OCI-LY1 (cell line): ENCODE measurements around the gene IQCB1.

ENCODE experiments used
- H2AFZ ChIP-seq: fragments of 200-600 bp; sonication (generic), shearing (Covaris generic); 2 replicates; pipeline ENCODE4 v1.6.0; 2014; ENCODE audit warnings: antibody characterized with exemption, mild to moderate bottlenecking, low read length
- H3F3A ChIP-seq: fragments of 200-600 bp; sonication (generic), shearing (Covaris generic); 2 replicates; pipeline ENCODE4 v1.6.0; 2014; ENCODE audit warnings: mild to moderate bottlenecking, antibody characterized with exemption, low read length, moderate library complexity; ENCODE audit not compliant: insufficient read depth
- H3K27ac ChIP-seq: fragments of 200-600 bp; sonication (generic); 2 replicates; pipeline ENCODE4 v1.5.1; 2014; ENCODE audit warnings: low read length, mixed run types, mild to moderate bottlenecking, low read depth; ENCODE audit not compliant: poor library complexity, severe bottlenecking
- H3K27me3 ChIP-seq: fragments of 200-600 bp; sonication (generic); 2 replicates; pipeline ENCODE4 v1.6.0; 2014; ENCODE audit warnings: antibody characterized with exemption, mild to moderate bottlenecking, low read length, moderate library complexity; ENCODE audit not compliant: insufficient read depth
- H3K36me3 ChIP-seq: fragments of 200-600 bp; sonication (generic); 2 replicates; pipeline ENCODE4 v1.6.1; 2014; ENCODE audit warnings: mild to moderate bottlenecking, antibody characterized with exemption, low read length, moderate library complexity, mixed read lengths; ENCODE audit not compliant: insufficient read depth
- H3K4me1 ChIP-seq: fragments of 200-600 bp; sonication (generic); 2 replicates; pipeline ENCODE4 v1.5.1; 2014; ENCODE audit warnings: mild to moderate bottlenecking, low read length, moderate library complexity; ENCODE audit not compliant: insufficient read depth, severe bottlenecking
- H3K4me2 ChIP-seq: fragments of 200-600 bp; sonication (generic), shearing (Covaris generic); 2 replicates; pipeline ENCODE4 v1.6.1; 2014; ENCODE audit warnings: low read length
- H3K4me3 ChIP-seq: fragments of 200-600 bp; sonication (generic); 2 replicates; pipeline ENCODE4 v1.5.1; 2014; ENCODE audit warnings: low read length, low read depth, mild to moderate bottlenecking, mixed read lengths; ENCODE audit not compliant: poor library complexity, severe bottlenecking
- H3K79me2 ChIP-seq: fragments of 200-600 bp; shearing (Covaris generic); 2 replicates; pipeline ENCODE4 v1.6.1; 2016; ENCODE audit warnings: mixed run types, low read length, mixed read lengths; ENCODE audit not compliant: insufficient read depth
- H3K9ac ChIP-seq: fragments of 200-600 bp; sonication (generic), shearing (Covaris generic); 2 replicates; pipeline ENCODE4 v1.6.1; 2014; ENCODE audit warnings: mild to moderate bottlenecking, low read length, mixed read lengths
- H3K9me2 ChIP-seq: fragments of 200-600 bp; sonication (generic), shearing (Covaris generic); 2 replicates; pipeline ENCODE4 v1.6.1; 2014; ENCODE audit warnings: low read depth, mild to moderate bottlenecking, low read length, mixed read lengths
- H3K9me3 ChIP-seq: fragments of 200-600 bp; shearing (Covaris generic); 2 replicates; pipeline ENCODE4 v1.6.1; 2014; ENCODE audit warnings: low read length, mixed read lengths
- H4K20me1 ChIP-seq: fragments of 200-600 bp; sonication (generic), shearing (Covaris generic); 2 replicates; pipeline ENCODE4 v1.6.0; 2016; ENCODE audit warnings: mild to moderate bottlenecking, low read length; ENCODE audit not compliant: insufficient read depth
- CTCF ChIP-seq: fragments of 200-600 bp; sonication (generic), shearing (Covaris generic); IDR thresholded peaks from 2 replicates; pipeline ENCODE4 v1.5.1; 2017; ENCODE audit warnings: mild to moderate bottlenecking, antibody characterized with exemption, low read length, moderate library complexity, mixed read lengths
- EZH2 ChIP-seq: fragments of 200-600 bp; sonication (generic), shearing (Covaris generic); IDR thresholded peaks from 2 replicates; pipeline ENCODE4 v1.8.0; 2017; ENCODE audit warnings: borderline replicate concordance, mixed run types, mild to moderate bottlenecking, antibody characterized with exemption, low read length, moderate library complexity, mixed read lengths

The IQCB1 gene

GRCh38 chr3:121720163-121720562 lies 114.7 kb downstream of the IQCB1 start:
- Histone ChIP-seq H3K4me2 (no peak overlapping the region), H3K36me3 (peaks cover 68% of the 10 kb centered on the region), H3K9me3 (no peaks in the 10 kb centered on the region), H3K4me3 (no peak overlapping the region), H4K20me1 (no peaks in the 10 kb centered on the region), H3F3A (no peaks in the 10 kb centered on the region), H3K79me2 (no peaks in the 10 kb centered on the region), H3K27ac (no peak overlapping the region), H3K9me2 (no peaks in the 10 kb centered on the region), H3K4me1 (peaks cover 5% of the 10 kb centered on the region), H3K9ac (no peak overlapping the region), H2AFZ (no peak overlapping the region), H3K27me3 (no peaks in the 10 kb centered on the region)
- no peak for TF ChIP-seq EZH2
- no peak for TF ChIP-seq CTCF
